DND-41 (cell line): ENCODE results near the gene CCDC157.

Experiments used
- ATAC-seq: fragments of 200-7000 bp; cut with Tn5 transposase; 3 replicates; pipeline ENCODE4 v1.9.1; 2021; ENCODE audit warnings: low read depth; ENCODE audit not compliant: insufficient read depth
- DNase-seq: peaks from one replicate; pipeline ENCODE4 v3.0.0-alpha.2; 2020
- H2AFZ ChIP-seq: 2 replicates; pipeline ENCODE4 v1.6.0; 2012; ENCODE audit warnings: low read depth, low read length
- H3K27ac ChIP-seq: 2 replicates; pipeline ENCODE4 v1.5.1; 2012; ENCODE audit warnings: low read length, inconsistent platforms
- H3K27me3 ChIP-seq: fragments of 200-600 bp; sonication (generic); 2 replicates; pipeline ENCODE4 v1.6.0; 2012; ENCODE audit warnings: low read length, mild to moderate bottlenecking, inconsistent platforms; ENCODE audit not compliant: insufficient read depth, poor library complexity
- H3K36me3 ChIP-seq: 2 replicates; pipeline ENCODE4 v1.5.1; 2012; ENCODE audit warnings: low read length, inconsistent platforms; ENCODE audit not compliant: insufficient read depth
- H3K4me1 ChIP-seq: 2 replicates; pipeline ENCODE4 v1.5.1; 2012; ENCODE audit warnings: mild to moderate bottlenecking, low read length; ENCODE audit not compliant: insufficient read depth
- H3K4me2 ChIP-seq: 2 replicates; pipeline ENCODE4 v1.6.0; 2012; ENCODE audit warnings: mild to moderate bottlenecking, moderate library complexity, low read length, inconsistent platforms; ENCODE audit not compliant: insufficient read depth
- H3K4me3 ChIP-seq, 2 experiments: fragments of 200-600 bp in 1 of 2; shearing (Covaris generic) in 1 of 2; 2 replicates each; pipeline ENCODE4 v1.5.1; 2012 to 2016; ENCODE audit warnings: inconsistent platforms in 2 of 2, low read length in 2 of 2, mild to moderate bottlenecking in 2 of 2, low read depth in 1 of 2, moderate library complexity in 1 of 2
- H3K79me2 ChIP-seq: 2 replicates; pipeline ENCODE4 v1.6.0; 2012; ENCODE audit warnings: low read length, inconsistent platforms; ENCODE audit not compliant: insufficient read depth
- H3K9ac ChIP-seq: 2 replicates; pipeline ENCODE4 v1.6.0; 2012; ENCODE audit warnings: low read depth, mild to moderate bottlenecking, inconsistent platforms, low read length, moderate library complexity
- H3K9me3 ChIP-seq: 2 replicates; pipeline ENCODE4 v1.5.1; 2012; ENCODE audit warnings: low read length, moderate library complexity, mild to moderate bottlenecking, inconsistent platforms; ENCODE audit not compliant: insufficient read depth, severe bottlenecking
- H4K20me1 ChIP-seq: 2 replicates; pipeline ENCODE4 v1.6.0; 2012; ENCODE audit warnings: low read length; ENCODE audit not compliant: insufficient read depth
- CTCF ChIP-seq: IDR thresholded peaks from 2 replicates; pipeline ENCODE4 v1.5.1; 2012; ENCODE audit warnings: borderline replicate concordance, low read length, moderate library complexity, mild to moderate bottlenecking; ENCODE audit not compliant: poor library complexity, severe bottlenecking; ENCODE audit errors: extremely low read depth
- EZH2 ChIP-seq: IDR thresholded peaks from 3 replicates; pipeline ENCODE4 v1.6.1; 2012; ENCODE audit warnings: borderline replicate concordance, low read depth, mild to moderate bottlenecking, moderate library complexity, low read length, inconsistent platforms; ENCODE audit not compliant: severe bottlenecking

Gene CCDC157

GRCh38 chr22:30315962-30316576 lies 40.7 kb upstream of the CCDC157 start:
- DNase-seq (no peak), ATAC-seq (no peak)
- H3K9me3 ChIP-seq: no peaks in the 10 kb centered on the region
- H3K27ac ChIP-seq: peak overlapping the region; percentile 39; the same call in 1 of the 2 replicates
- no peak overlapping the region for H3K4me2 ChIP-seq
- H2AFZ ChIP-seq: no peak overlapping the region
- H3K4me1 ChIP-seq: peaks cover 87% of the 10 kb centered on the region
- TF ChIP-seq CTCF (no peak), EZH2 (no peak)
- H3K79me2 ChIP-seq: peaks cover 98% of the 10 kb centered on the region
- H3K36me3 ChIP-seq: peaks cover 92% of the 10 kb centered on the region
- H4K20me1 ChIP-seq: peaks cover 50% of the 10 kb centered on the region
- H3K27me3 ChIP-seq: no peaks in the 10 kb centered on the region
- no peak overlapping the region for H3K4me3 ChIP-seq
- H3K9ac ChIP-seq: no peak overlapping the region

- Histone ChIP-seq H2AFZ (no peak overlapping the region), H3K9me3 (no peaks in the 10 kb centered on the region), H3K4me1 (peaks cover 87% of the 10 kb centered on the region), H3K27ac (peak overlapping the region; percentile 45; the same call in 1 of the 2 replicates), H3K4me3 (no peak overlapping the region), H3K79me2 (peaks cover 98% of the 10 kb centered on the region), H3K27me3 (no peaks in the 10 kb centered on the region), H3K36me3 (peaks cover 88% of the 10 kb centered on the region), H3K9ac (no peak overlapping the region), H4K20me1 (peaks cover 52% of the 10 kb centered on the region), H3K4me2 (no peak overlapping the region)
- DNase-seq (no peak), ATAC-seq (no peak)
- TF ChIP-seq EZH2 (no peak), CTCF (no peak)
Measured at GRCh38 chr22:30317778-30318177, 39.0 kb upstream of the CCDC157 start.

GRCh38 chr22:30318799-30319419 lies 37.9 kb upstream of the CCDC157 start:
- no peaks in the 10 kb centered on the region for H3K9me3 ChIP-seq
- H3K4me1 ChIP-seq: peaks cover 89% of the 10 kb centered on the region
- H3K27me3 ChIP-seq: no peaks in the 10 kb centered on the region
- DNase-seq: no peak
- peak overlapping the region; percentile 45 for H3K27ac ChIP-seq
- H3K9ac ChIP-seq: no peak overlapping the region
- peaks cover 88% of the 10 kb centered on the region for H3K36me3 ChIP-seq
- no peak overlapping the region for H2AFZ ChIP-seq
- peak; percentile 42; the same call in 1 of the 3 replicates for ATAC-seq
- peak overlapping the region; percentile 22; the same call in 1 of the 2 replicates for H3K4me2 ChIP-seq
- peaks cover 100% of the 10 kb centered on the region for H3K79me2 ChIP-seq
- TF ChIP-seq EZH2 (no peak), CTCF (peak; percentile 17)
- peaks cover 56% of the 10 kb centered on the region for H4K20me1 ChIP-seq
- no peak overlapping the region for H3K4me3 ChIP-seq
